Ovary (tissue), 3 donors: ENCODE measurements around the gene LDLRAD4.

Experiments used
- CTCF ChIP-seq, 3 donors: fragments of 450-650 bp in 2 of 3; fragments of 200-600 bp in 1 of 3; IDR thresholded peaks; one replicate each; pipeline versions ENCODE4 v1.5.1 to v1.8.0; 2016 to 2022; ENCODE audit warnings: antibody characterized with exemption in 3 of 3, mild to moderate bottlenecking in 1 of 3
- POLR2A ChIP-seq: fragments of 450-650 bp; IDR thresholded peaks from one replicate; pipeline ENCODE4 v1.6.1; 2017; ENCODE audit warnings: antibody characterized with exemption, mild to moderate bottlenecking, moderate library complexity
- donor health status: DM: no; HTN: no; CAD: no.

GRCh38 chr18:13269013-13269280 lies 50.4 kb downstream of the LDLRAD4 start:
- TF ChIP-seq POLR2A (no peak), CTCF (IDR thresholded peaks at IDR 0.05) (no peak)
